ENCODE data around the gene PSMB1. TPM values are rescaled to one million over a fixed set of nuclear protein-coding genes. Genes with fewer than 3 reads are reported as not detected.
A peak's percentile ranks its signal among the peaks of the same experiment; 100 is the strongest.

PSMB1 gene
- total and polyA plus RNA-seq, 9 of the 15 experiments (the other 6 are each of a cell fraction or from before 2014, with no cell fraction given) = 447 to 2,953 (median 884) TPM

GRCh38 chr6:170552765-170553533 is at the start of gene PSMB1 (continued):
- TF ChIP-seq MGA (IDR thresholded peaks at IDR 0.05) = no peak
- no peak for TF ChIP-seq ZFP30 (CRISPR knock-in tag; IDR thresholded peaks at IDR 0.05; ENCODE audit: borderline replicate concordance)
- TF ChIP-seq ZNF133 (CRISPR knock-in tag; IDR thresholded peaks at IDR 0.05) = no peak
- TF ChIP-seq ZNF830 (CRISPR knock-in tag; IDR thresholded peaks at IDR 0.05) = no peak
- no peak for TF ChIP-seq CREB5 (CRISPR knock-in tag; IDR thresholded peaks at IDR 0.05)
- no peak for TF ChIP-seq HDAC3 (IDR thresholded peaks at IDR 0.05; ENCODE audit: borderline replicate concordance, partially characterized antibody)
- TF ChIP-seq NFATC3 (IDR thresholded peaks at IDR 0.05) = no peak
- no peak for TF ChIP-seq PCBP1 (IDR thresholded peaks at IDR 0.05; ENCODE audit: low read depth, low read length, poor library complexity, severe bottlenecking)
- TF ChIP-seq PHF21A (IDR thresholded peaks at IDR 0.05; ENCODE audit: borderline replicate concordance, low read depth) = 0 out of 2 replicates have a peak, but pooled peaks have one; percentile 26
- peak; percentile 55; the same call in 1 of the 2 replicates for TF ChIP-seq ATF3 (IDR thresholded peaks at IDR 0.05)
- TF ChIP-seq ATF3 (CRISPR knock-in tag; conservative IDR thresholded peaks at IDR 0.05) = no peak
- no peak for TF ChIP-seq MCM2 (IDR thresholded peaks at IDR 0.05; ENCODE audit: low read depth)
- no peak for TF ChIP-seq BCL6 (CRISPR knock-in tag; IDR thresholded peaks at IDR 0.05)

All from K562 (cell line).